ENCODE data around the gene CFAP97. TPM values are rescaled to one million over a fixed set of nuclear protein-coding genes. Genes with fewer than 3 reads are reported as not detected.

The CFAP97 gene
- total and polyA plus RNA-seq, 9 of the 15 experiments (the other 6 are each of a cell fraction or from before 2014, with no cell fraction given) = 17.3 to 57.8 (median 44.4) TPM

DNA sequence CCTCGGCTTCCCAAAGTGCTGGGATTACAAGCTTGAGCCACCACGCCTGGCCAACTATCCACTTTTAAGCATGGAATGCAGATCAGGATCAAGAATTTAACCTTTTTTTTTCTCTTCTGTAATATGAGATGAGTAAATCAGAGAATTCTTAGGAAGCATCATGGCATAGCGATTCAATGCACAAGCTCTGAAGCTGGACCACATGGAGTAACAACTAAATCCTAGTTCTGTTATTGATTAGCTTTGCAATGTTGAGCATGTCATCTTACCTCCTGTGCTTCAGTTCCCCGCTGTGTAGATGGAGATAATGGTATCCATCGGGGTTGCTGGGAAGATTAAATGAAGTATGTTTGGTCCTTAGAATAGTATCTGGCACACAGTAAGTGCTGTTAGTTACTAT, 3.7 kb upstream of the CFAP97 start (continued):
- TF ChIP-seq MCM3 (IDR thresholded peaks at IDR 0.05) = no peak
- TF ChIP-seq ZC3H4 (CRISPR knock-in tag; IDR thresholded peaks at IDR 0.05; ENCODE audit: borderline replicate concordance) = no peak
- TF ChIP-seq, protein P1, sequence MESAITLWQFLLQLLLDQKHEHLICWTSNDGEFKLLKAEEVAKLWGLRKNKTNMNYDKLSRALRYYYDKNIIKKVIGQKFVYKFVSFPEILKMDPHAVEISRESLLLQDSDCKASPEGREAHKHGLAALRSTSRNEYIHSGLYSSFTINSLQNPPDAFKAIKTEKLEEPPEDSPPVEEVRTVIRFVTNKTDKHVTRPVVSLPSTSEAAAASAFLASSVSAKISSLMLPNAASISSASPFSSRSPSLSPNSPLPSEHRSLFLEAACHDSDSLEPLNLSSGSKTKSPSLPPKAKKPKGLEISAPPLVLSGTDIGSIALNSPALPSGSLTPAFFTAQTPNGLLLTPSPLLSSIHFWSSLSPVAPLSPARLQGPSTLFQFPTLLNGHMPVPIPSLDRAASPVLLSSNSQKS (CRISPR knock-in tag; IDR thresholded peaks at IDR 0.05) = no peak
- TF ChIP-seq HLTF (IDR thresholded peaks at IDR 0.05) = no peak
- TF ChIP-seq, protein P2, sequence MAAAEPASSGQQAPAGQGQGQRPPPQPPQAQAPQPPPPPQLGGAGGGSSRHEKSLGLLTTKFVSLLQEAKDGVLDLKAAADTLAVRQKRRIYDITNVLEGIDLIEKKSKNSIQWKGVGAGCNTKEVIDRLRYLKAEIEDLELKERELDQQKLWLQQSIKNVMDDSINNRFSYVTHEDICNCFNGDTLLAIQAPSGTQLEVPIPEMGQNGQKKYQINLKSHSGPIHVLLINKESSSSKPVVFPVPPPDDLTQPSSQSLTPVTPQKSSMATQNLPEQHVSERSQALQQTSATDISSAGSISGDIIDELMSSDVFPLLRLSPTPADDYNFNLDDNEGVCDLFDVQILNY (CRISPR knock-in tag; IDR thresholded peaks at IDR 0.05) = no peak
- no peak for TF ChIP-seq LEF1 (IDR thresholded peaks at IDR 0.05)

DNA sequence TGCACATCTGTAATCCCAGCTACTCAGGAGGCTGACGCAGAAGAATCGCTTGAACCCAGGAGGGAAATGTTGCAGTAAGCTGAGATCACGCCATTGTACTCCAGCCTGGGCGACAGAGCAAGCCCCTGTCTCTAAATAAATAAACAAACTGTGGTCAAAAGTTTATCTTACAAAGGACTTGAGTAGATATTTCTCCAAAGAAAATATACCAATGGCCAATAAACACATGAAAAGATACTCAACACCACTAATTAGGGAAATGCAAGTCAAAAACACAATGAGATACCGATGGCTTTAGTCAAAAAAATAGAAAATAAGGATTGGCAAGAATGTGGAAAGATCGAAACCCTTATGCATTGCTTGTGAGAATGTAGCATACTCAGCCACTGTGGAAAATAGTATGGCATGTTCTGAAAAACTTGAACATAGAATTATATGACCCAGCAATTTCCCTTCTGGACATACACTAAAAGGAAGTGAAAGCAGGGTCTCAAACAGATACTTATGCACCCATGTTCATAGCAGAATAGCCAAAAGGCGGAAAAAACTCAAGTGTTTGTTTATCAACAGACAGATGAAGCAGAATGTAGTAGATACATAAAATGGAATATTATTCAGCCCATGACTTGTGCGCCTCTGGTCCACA, 2.0 kb upstream of the CFAP97 start:
- no TSS peak for BruUV-seq (replicated peaks)
- Histone ChIP-seq H3K27me3 (ENCODE audit: control insufficient read depth in 2 of 2, insufficient read depth in 2 of 2, low read length in 2 of 2) (no peaks in the 10 kb centered on the region), H3K9me3 (replicated peaks; ENCODE audit: control insufficient read depth, insufficient read depth, low read depth, low read length) (no peaks in the 10 kb centered on the region), H3K4me2 (ENCODE audit: insufficient read depth, low read length) (no peak overlapping the region), H3K36me3 (ENCODE audit: control insufficient read depth, insufficient read depth, low read length) (peaks cover 6% of the 10 kb centered on the region; the same call in 2 of the 3 replicates), H3K9me1 (ENCODE audit: control insufficient read depth, insufficient read depth, low read length) (no peaks in the 10 kb centered on the region), H3K9ac (ENCODE audit: insufficient read depth in 1 of 2, low read depth in 2 of 2, low read length in 2 of 2) (no peak overlapping the region), H3K79me2 (ENCODE audit: control insufficient read depth, insufficient read depth, low read length) (peaks cover 47% of the 10 kb centered on the region), H2AFZ (ENCODE audit: low read depth, low read length) (no peak overlapping the region), H3K4me3 (no peak overlapping the region), H3K27ac (ENCODE audit: extremely low read depth, low read depth, low read length) (no peak overlapping the region), H3K4me1 (replicated peaks in 1 of 2; ENCODE audit: control insufficient read depth in 2 of 2, insufficient read depth in 2 of 2, low read length in 2 of 2) (peaks cover 25 to 38% of the 10 kb centered on the region in 2 experiments), H4K20me1 (replicated peaks; ENCODE audit: control insufficient read depth, insufficient read depth, low read length) (peaks cover 5% of the 10 kb centered on the region; the same call in 1 of the 2 replicates)
- FAIRE-seq = no peak
- intact Hi-C loops (cut with micrococcal nuclease) = no loop called here
- ChIA-PET POLR2A (interaction anchor here (0.6 kb wide), 1 partner anchor 21 kb away, joined by 4 read pairs; no protein-coding TSS in a partner anchor), CTCF (ENCODE audit: low intra/inter-chr PET ratio) (no interaction called here)
- ATAC-seq = no peak
- DNase-seq (ENCODE audit: extremely low read depth in 1 of 4, low spot score in 3 of 4) = no peak
- in situ Hi-C loops (cut with MboI) = loop anchor here (10.0 kb wide), 1 partner anchor 189 kb away; the partner anchor contains the start of genes ANKRD37 and LRP2BP
- WGBS (ENCODE audit: insufficient coverage, low coverage, missing lambda C conversion rate) = 95% methylated on average over 8 of the region's 8 CpGs
- TF ChIP-seq, protein P1 (CRISPR knock-in tag; IDR thresholded peaks at IDR 0.05) = no peak
- TF ChIP-seq MCM5 (IDR thresholded peaks at IDR 0.05; ENCODE audit: low read depth) = no peak
- no peak for TF ChIP-seq EHMT2 (IDR thresholded peaks at IDR 0.05)
- no peak for TF ChIP-seq ZNF384 (IDR thresholded peaks at IDR 0.05; ENCODE audit: low read depth, low read length)
- TF ChIP-seq, protein P3, sequence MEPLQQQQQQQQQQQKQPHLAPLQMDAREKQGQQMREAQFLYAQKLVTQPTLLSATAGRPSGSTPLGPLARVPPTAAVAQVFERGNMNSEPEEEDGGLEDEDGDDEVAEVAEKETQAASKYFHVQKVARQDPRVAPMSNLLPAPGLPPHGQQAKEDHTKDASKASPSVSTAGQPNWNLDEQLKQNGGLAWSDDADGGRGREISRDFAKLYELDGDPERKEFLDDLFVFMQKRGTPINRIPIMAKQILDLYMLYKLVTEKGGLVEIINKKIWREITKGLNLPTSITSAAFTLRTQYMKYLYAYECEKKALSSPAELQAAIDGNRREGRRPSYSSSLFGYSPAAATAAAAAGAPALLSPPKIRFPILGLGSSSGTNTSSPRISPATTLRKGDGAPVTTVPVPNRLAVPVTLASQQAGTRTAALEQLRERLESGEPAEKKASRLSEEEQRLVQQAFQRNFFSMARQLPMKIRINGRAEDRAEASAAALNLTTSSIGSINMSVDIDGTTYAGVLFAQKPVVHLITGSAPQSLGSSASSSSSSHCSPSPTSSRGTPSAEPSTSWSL (CRISPR knock-in tag; IDR thresholded peaks at IDR 0.05; ENCODE audit: borderline replicate concordance) = no peak
- TF ChIP-seq ZNF184 (CRISPR knock-in tag; IDR thresholded peaks at IDR 0.05) = no peak
- TF ChIP-seq, protein P4, sequence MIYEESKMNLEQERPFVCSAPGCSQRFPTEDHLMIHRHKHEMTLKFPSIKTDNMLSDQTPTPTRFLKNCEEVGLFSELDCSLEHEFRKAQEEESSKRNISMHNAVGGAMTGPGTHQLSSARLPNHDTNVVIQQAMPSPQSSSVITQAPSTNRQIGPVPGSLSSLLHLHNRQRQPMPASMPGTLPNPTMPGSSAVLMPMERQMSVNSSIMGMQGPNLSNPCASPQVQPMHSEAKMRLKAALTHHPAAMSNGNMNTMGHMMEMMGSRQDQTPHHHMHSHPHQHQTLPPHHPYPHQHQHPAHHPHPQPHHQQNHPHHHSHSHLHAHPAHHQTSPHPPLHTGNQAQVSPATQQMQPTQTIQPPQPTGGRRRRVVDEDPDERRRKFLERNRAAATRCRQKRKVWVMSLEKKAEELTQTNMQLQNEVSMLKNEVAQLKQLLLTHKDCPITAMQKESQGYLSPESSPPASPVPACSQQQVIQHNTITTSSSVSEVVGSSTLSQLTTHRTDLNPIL (CRISPR knock-in tag; IDR thresholded peaks at IDR 0.05) = no peak
- no peak for TF ChIP-seq ZC3H8 (IDR thresholded peaks at IDR 0.05)
- no peak for TF ChIP-seq WHSC1 (IDR thresholded peaks at IDR 0.05; ENCODE audit: low read length)
- no peak for TF ChIP-seq NELFE (IDR thresholded peaks at IDR 0.05; ENCODE audit: insufficient read depth, insufficient read length)
- TF ChIP-seq KHSRP (IDR thresholded peaks at IDR 0.05) = no peak
- TF ChIP-seq KDM4B (IDR thresholded peaks at IDR 0.05; ENCODE audit: borderline replicate concordance in 2 of 2, low read depth in 1 of 2) = no peak
